D341Med (cell line): ENCODE results near the gene ZBTB7C.
"Not testable (repeated sequence)": the region's sequence is repeated elsewhere in the genome, so short reads cannot be mapped to it uniquely, and the experiment has no call there.

Experiments used
- DNase-seq: peaks from one replicate; pipeline ENCODE4 v3.0.0; 2012; ENCODE audit warnings: low spot score

ZBTB7C gene

GRCh38 chr18:48296581-48296980, 112.6 kb downstream of the ZBTB7C start:
- no peak for DNase-seq

- DNase-seq, result peak; percentile 58
These were observed 113.4 kb downstream of the ZBTB7C start for GRCh38 chr18:48295586-48296311.

GRCh38 chr18:48294899-48295585, 114.1 kb downstream of the ZBTB7C start:
- no peak for DNase-seq

DNA sequence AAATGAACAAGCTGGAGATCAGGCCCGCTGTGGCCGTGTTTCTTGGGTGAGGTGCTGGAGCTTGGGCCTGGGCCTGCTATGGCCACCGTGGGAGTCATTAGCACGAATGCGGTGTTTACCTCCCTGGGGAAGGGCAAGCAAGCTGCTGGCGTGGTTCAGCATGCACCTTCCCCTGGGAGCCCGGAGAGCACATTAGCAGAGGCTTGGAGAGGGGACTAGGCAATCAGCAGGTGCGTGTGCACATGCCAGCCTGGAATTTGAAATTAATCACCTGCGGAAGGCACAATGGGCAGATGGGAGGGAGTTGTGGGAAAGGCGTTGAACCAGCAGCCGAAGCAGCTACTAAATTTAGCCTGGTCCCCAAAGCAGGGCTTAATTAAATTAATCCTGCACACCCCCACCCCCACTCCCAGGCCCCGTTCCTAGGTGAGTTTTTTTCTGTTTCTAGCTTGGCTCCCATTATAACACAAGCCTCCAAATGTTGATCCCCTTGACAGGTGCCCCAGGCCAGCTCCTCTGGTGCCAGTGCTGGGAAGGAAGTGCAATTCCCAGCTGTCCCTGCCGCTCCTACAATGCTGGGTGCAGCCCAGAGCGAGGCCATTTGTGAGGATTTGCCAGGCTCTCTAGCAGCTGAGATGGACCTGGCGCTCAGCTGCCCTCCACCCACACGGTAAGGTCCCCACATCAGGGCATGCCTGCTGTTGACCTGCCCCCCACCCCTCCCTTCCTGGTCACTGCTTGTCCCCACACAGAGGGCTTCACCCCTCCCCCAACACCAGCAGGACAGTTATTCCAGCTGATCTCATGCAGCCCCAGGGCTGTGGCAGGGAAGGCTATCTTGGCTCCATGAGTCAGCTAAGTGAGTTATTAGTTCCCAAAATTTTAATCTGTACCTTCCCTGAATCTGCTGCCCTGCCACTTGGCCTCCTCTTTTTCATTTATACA, 115.0 kb downstream of the ZBTB7C start:
- peak; percentile 71 for DNase-seq

- DNase-seq, result no peak
These were observed 116.3 kb downstream of the ZBTB7C start for GRCh38 chr18:48292782-48293424.

DNA sequence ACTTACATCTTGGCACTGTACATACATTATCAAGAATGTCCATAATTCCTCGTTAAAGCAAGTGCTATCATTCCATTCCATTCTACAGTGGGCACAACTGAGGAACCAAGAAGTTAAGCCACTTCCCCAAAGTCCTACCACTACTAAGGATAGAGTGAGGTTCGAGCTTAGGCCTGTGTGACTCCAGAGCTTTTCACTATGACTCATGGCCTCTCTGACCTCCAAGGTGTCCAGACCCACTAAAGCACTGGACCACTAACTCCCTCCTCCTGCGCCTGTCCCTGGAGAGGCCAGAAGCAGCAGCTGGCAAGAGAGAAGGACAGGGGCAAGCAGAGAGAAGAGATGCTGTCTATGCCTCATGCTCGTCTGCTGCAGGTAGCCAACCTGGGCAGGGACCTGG, 117.0 kb downstream of the ZBTB7C start:
- no peak for DNase-seq

GRCh38 chr18:48290162-48290926, 118.8 kb downstream of the ZBTB7C start:
- DNase-seq, result no peak

GRCh38 chr18:48284743-48285142, 124.4 kb downstream of the ZBTB7C start:
- no peak for DNase-seq

- DNase-seq, result not testable (repeated sequence)
These were observed 125.2 kb downstream of the ZBTB7C start for GRCh38 chr18:48284011-48284410.

- not testable (repeated sequence) for DNase-seq
These were observed 127.7 kb downstream of the ZBTB7C start for GRCh38 chr18:48281460-48281859.

DNA sequence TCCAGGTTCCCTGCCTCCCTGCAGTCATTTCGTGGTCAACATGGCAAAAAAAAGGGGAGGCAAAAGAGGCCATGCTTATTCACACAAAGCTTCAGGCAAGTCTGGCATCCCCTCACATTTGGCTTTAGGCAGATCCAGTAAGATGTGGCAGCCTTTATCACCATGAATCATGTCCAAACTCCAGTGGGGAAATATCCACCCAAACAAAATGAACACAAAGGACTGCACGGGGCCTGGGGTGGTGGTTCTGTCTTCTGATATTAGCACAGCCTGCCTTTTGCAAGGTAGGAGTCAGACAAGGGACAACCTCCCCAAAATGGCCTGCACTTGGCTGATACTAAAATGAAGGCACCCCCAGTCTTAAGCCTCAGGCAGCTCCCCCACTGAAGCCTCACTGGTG, 129.9 kb downstream of the ZBTB7C start:
- no peak for DNase-seq

- DNase-seq, result no peak
These were observed 131.1 kb downstream of the ZBTB7C start for GRCh38 chr18:48278081-48278480.

DNA sequence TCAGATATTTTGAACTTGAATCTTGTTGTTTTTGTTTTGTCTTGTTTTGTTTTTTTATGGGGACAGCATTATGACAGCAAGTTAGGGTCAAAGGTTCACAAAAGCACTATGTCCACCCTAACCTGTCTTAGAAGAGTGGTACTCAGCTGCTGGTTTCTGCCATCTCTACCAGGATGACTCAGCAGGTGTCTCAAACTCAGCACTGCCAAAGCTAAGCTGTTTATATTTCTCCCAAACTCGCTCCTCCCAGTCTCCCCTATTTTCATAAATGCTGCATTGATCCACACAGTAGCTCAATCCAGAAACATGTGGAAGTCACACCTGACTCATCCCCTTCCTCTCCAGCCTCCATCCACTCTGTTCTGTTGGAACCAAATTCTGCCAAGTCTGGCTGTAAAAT, 134.9 kb downstream of the ZBTB7C start:
- DNase-seq, result no peak

GRCh38 chr18:48270929-48271328, 138.3 kb downstream of the ZBTB7C start:
- no peak for DNase-seq

DNA sequence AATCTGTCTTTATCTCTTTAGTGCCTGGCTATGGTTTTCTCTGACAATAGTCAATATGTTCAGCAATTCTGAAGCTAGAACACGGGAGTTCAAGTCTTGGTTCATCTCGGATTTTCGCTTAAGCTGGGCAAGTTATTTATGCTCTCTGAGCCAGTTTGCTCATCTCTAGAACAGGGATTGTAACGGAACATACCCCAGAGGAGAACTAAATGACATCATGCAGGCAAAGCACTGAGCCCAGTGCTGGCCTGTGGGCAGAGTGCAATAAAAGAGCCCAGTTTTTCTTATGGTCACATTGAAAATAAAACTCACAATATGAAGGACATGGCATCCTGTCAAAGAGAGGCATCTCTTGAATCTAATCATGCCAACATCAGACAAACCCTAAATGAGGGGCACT, 143.9 kb downstream of the ZBTB7C start:
- DNase-seq, result no peak

- no peak for DNase-seq
These were observed 145.0 kb downstream of the ZBTB7C start for GRCh38 chr18:48263914-48264902.

GRCh38 chr18:48263192-48263853, 145.9 kb downstream of the ZBTB7C start:
- DNase-seq, result no peak

DNA sequence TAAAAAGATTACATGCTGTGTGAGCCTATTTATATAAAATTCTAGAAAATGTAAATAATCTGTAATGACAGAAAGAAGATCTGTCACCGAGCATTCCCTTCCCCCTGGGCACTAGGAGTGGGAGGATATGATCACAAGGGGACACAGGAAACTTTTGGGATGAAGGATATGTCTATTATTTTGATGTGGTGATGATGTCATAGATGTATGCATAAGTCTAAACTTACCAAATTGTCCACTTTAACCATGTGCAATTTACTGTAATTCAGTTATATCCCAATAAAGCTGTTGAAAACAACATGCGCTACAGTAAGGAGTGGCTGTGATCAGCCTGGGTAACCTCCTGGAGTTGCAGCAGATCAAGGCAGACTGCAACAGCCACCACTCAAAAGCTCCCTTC, 148.9 kb downstream of the ZBTB7C start:
- DNase-seq, result no peak

DNA sequence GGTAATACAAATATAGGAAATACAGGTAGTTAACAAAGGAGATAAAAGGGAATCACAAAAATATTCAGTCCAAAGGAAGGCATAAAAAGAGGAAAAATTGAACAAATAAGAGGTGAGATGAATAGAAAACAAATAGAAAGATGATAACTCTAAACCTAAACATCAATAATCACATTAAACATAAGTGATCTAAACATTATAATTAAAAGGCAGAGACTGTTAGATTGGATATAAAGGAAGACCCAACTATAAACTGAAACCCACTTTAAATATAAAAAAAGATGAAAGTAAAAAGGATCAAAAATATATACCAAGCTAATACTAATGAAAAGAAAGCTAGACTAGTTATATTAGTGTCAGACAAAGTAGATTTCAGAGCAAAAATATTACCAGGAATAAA, 152.3 kb downstream of the ZBTB7C start:
- DNase-seq, result no peak
